ENCODE data around the gene DCST2. TPM values are rescaled to one million over a fixed set of nuclear protein-coding genes. Genes with fewer than 3 reads are reported as not detected.

Gene DCST2
- polyA plus RNA-seq, 2 of the 4 experiments (the other 2 are of a cell fraction): 0.23 to 1.0 TPM

- Histone ChIP-seq H3K27ac (peak overlapping the region in 1 of 2 experiments; percentile 66; a peak in 1 of 6 replicates), H3K4me1 (peaks cover 46% of the 10 kb centered on the region), H3K4me2 (no peak overlapping the region), H3K4me3 (no peak overlapping the region), H3K9me3 (no peaks in the 10 kb centered on the region)
- ATAC-seq (no peak), DNase-seq (ENCODE audit: low read depth in 1 of 2, low spot score in 1 of 2) (no peak), FAIRE-seq (no peak)
- TF ChIP-seq PHF8 (IDR thresholded peaks at IDR 0.05; ENCODE audit: borderline replicate concordance, low read depth): no peak
- TF ChIP-seq CHD2 (IDR thresholded peaks at IDR 0.05; ENCODE audit: low read length, partially characterized antibody): no peak
- TF ChIP-seq, protein P1, sequence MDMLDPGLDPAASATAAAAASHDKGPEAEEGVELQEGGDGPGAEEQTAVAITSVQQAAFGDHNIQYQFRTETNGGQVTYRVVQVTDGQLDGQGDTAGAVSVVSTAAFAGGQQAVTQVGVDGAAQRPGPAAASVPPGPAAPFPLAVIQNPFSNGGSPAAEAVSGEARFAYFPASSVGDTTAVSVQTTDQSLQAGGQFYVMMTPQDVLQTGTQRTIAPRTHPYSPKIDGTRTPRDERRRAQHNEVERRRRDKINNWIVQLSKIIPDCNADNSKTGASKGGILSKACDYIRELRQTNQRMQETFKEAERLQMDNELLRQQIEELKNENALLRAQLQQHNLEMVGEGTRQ (IDR thresholded peaks at IDR 0.05): no peak
- TF ChIP-seq KDM5A (IDR thresholded peaks at IDR 0.05): no peak
- no peak for TF ChIP-seq FOSL2 (IDR thresholded peaks at IDR 0.05)
- no peak for TF ChIP-seq FOSL2 (CRISPR knock-in tag; IDR thresholded peaks at IDR 0.05)
- TF ChIP-seq RCOR1 (IDR thresholded peaks at IDR 0.05; ENCODE audit: low read depth, low read length): no peak
- no peak for TF ChIP-seq GATA3 (IDR thresholded peaks at IDR 0.05; ENCODE audit: borderline replicate concordance)
- TF ChIP-seq NPAS2 (CRISPR knock-in tag; IDR thresholded peaks at IDR 0.05; ENCODE audit: borderline replicate concordance): no peak
- TF ChIP-seq RNF2 (IDR thresholded peaks at IDR 0.05; ENCODE audit: borderline replicate concordance, low read depth): no peak
- no peak for TF ChIP-seq SMC3 (IDR thresholded peaks at IDR 0.05)
- TF ChIP-seq, protein P2, sequence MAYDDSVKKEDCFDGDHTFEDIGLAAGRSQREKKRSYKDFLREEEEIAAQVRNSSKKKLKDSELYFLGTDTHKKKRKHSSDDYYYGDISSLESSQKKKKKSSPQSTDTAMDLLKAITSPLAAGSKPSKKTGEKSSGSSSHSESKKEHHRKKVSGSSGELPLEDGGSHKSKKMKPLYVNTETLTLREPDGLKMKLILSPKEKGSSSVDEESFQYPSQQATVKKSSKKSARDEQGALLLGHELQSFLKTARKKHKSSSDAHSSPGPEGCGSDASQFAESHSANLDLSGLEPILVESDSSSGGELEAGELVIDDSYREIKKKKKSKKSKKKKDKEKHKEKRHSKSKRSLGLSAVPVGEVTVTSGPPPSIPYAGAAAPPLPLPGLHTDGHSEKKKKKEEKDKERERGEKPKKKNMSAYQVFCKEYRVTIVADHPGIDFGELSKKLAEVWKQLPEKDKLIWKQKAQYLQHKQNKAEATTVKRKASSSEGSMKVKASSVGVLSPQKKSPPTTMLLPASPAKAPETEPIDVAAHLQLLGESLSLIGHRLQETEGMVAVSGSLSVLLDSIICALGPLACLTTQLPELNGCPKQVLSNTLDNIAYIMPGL (CRISPR knock-in tag; IDR thresholded peaks at IDR 0.05; ENCODE audit: borderline replicate concordance): no peak
- TF ChIP-seq EHF (CRISPR knock-in tag; IDR thresholded peaks at IDR 0.05): no peak
- no peak for TF ChIP-seq ESRRA (IDR thresholded peaks at IDR 0.05; ENCODE audit: borderline replicate concordance, low read length)
- no peak for TF ChIP-seq CHD4 (IDR thresholded peaks at IDR 0.05; ENCODE audit: borderline replicate concordance)
- TF ChIP-seq TP53 (CRISPR knock-in tag; IDR thresholded peaks at IDR 0.05): no peak
- no peak for TF ChIP-seq POLR2A (IDR thresholded peaks at IDR 0.05; ENCODE audit: low read length)
- no peak for TF ChIP-seq HOXB13 (CRISPR knock-in tag; IDR thresholded peaks at IDR 0.05; ENCODE audit: low read depth)
- ChIA-PET CTCF (interaction anchor here (1.4 to 1.5 kb wide), 2 partner anchors 45 to 371 kb away, joined by 4 to 5 read pairs; no protein-coding TSS in a partner anchor), POLR2A (no interaction called here)
- 93% methylated on average over 14 of the region's 14 CpGs for WGBS (ENCODE audit: missing lambda C conversion rate)
Observed at GRCh38 chr1:155040358-155041093, 6.9 kb upstream of the DCST2 start.

GRCh38 chr1:155039308-155039669 is 5.7 kb upstream of the DCST2 start:
- no peak for TF ChIP-seq NR3C1 (IDR thresholded peaks at IDR 0.05)
- TF ChIP-seq, protein P1 (IDR thresholded peaks at IDR 0.05): no peak
- no peak for TF ChIP-seq KDM1A (IDR thresholded peaks at IDR 0.05; ENCODE audit: low read depth)
- TF ChIP-seq, protein P3, sequence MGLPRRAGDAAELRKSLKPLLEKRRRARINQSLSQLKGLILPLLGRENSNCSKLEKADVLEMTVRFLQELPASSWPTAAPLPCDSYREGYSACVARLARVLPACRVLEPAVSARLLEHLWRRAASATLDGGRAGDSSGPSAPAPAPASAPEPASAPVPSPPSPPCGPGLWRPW (IDR thresholded peaks at IDR 0.05): no peak
- TF ChIP-seq EHMT2 (IDR thresholded peaks at IDR 0.05; ENCODE audit: low read depth): no peak
- TF ChIP-seq BHLHE40 (IDR thresholded peaks at IDR 0.05; ENCODE audit: low read depth, low read length): no peak
- no peak for TF ChIP-seq POLR2AphosphoS2 (conservative IDR thresholded peaks at IDR 0.05; ENCODE audit: low read length)
- no peak for TF ChIP-seq ZSCAN20 (CRISPR knock-in tag; IDR thresholded peaks at IDR 0.05)
- no peak for TF ChIP-seq JUN (IDR thresholded peaks at IDR 0.05)
- TF ChIP-seq MAFK (IDR thresholded peaks at IDR 0.05; ENCODE audit: partially characterized antibody): no peak
- TF ChIP-seq NFE2L2 (conservative IDR thresholded peaks at IDR 0.05; ENCODE audit: low read length): no peak
- TF ChIP-seq, protein P2 (CRISPR knock-in tag; IDR thresholded peaks at IDR 0.05; ENCODE audit: borderline replicate concordance): no peak
- TF ChIP-seq RAD21 (conservative IDR thresholded peaks at IDR 0.05 in 1 of 2, IDR thresholded peaks at IDR 0.05 in 1 of 2): no peak
- no peak for TF ChIP-seq HDAC2 (IDR thresholded peaks at IDR 0.05)
- no peak for TF ChIP-seq ZNF302 (CRISPR knock-in tag; IDR thresholded peaks at IDR 0.05)
- ChIA-PET POLR2A (no interaction called here), CTCF (interaction anchor here (1.4 to 1.8 kb wide), 3 partner anchors 46 to 369 kb away, joined by 3 to 4 read pairs (median 4); partner anchors contain the start of gene KRTCAP2)
- no peak for ATAC-seq
- 86% methylated on average over 4 of the region's 4 CpGs for WGBS (ENCODE audit: missing lambda C conversion rate)
- Histone ChIP-seq H3K4me2 (peak overlapping the region; percentile 45), H3K4me3 (no peak overlapping the region), H3K4me1 (peaks cover 34% of the 10 kb centered on the region), H3K9me3 (no peaks in the 10 kb centered on the region), H3K27ac (peak overlapping the region; percentile 19 to 66; a peak in 4 of 6 replicates)
- no peak for FAIRE-seq
- no peak for DNase-seq (ENCODE audit: low read depth in 1 of 2, low spot score in 1 of 2)

Data from A549 (cell line).